Liver (tissue), 9 donors: ENCODE data around the gene MSX2. TPM values are rescaled to one million over a fixed set of nuclear protein-coding genes. Genes with fewer than 3 reads are reported as not detected.

Experiments
- DNase-seq: peaks from one replicate; pipeline ENCODE4 v3.0.0-alpha.2; 2017; ENCODE audit warnings: low spot score
- H3K27ac ChIP-seq, 2 donors: one replicate each; pipeline ENCODE4 v1.7.0; 2013; ENCODE audit warnings: inconsistent platforms in 2 of 2, low read length in 2 of 2, control low read depth in 1 of 2, low read depth in 1 of 2, mild to moderate bottlenecking in 1 of 2
- H3K27me3 ChIP-seq, 4 donors: one replicate each; pipeline versions ENCODE4 v1.6.1 to v1.7.0; 2013; ENCODE audit warnings: low read length in 3 of 4, inconsistent platforms in 1 of 4, mild to moderate bottlenecking in 1 of 4, moderate library complexity in 1 of 4; ENCODE audit not compliant: control insufficient read depth in 4 of 4, insufficient read depth in 4 of 4
- H3K36me3 ChIP-seq, 4 donors: one replicate each; pipeline versions ENCODE4 v1.6.1 to v1.7.0; 2013; ENCODE audit warnings: low read length in 3 of 4, mild to moderate bottlenecking in 3 of 4, low read depth in 1 of 4, moderate library complexity in 1 of 4; ENCODE audit not compliant: control insufficient read depth in 4 of 4, insufficient read depth in 3 of 4
- H3K4me1 ChIP-seq, 4 donors: one replicate each; pipeline versions ENCODE4 v1.6.1 to v1.7.0; 2013; ENCODE audit warnings: low read length in 3 of 4, mild to moderate bottlenecking in 3 of 4, moderate library complexity in 1 of 4; ENCODE audit not compliant: control insufficient read depth in 4 of 4, insufficient read depth in 4 of 4
- H3K4me3 ChIP-seq, 3 donors: one replicate each; pipeline versions ENCODE4 v1.6.1 to v1.7.0; 2013; ENCODE audit warnings: low read length in 3 of 3, control low read depth in 1 of 3, low read depth in 1 of 3, mild to moderate bottlenecking in 1 of 3
- H3K9ac ChIP-seq, 2 donors: one replicate each; pipeline ENCODE4 v1.7.0; 2013; ENCODE audit warnings: low read length in 2 of 2, mild to moderate bottlenecking in 2 of 2, moderate library complexity in 2 of 2, control low read depth in 1 of 2, low read depth in 1 of 2
- H3K9me3 ChIP-seq, 4 donors: one replicate each; pipeline versions ENCODE4 v1.6.1 to v1.7.0; 2013; ENCODE audit warnings: low read length in 3 of 4; ENCODE audit not compliant: control insufficient read depth in 4 of 4
- EGR1 ChIP-seq, 2 donors: IDR thresholded peaks; 2 replicates each; pipeline ENCODE4 v1.6.1; 2016 to 2018; ENCODE audit warnings: antibody characterized with exemption in 2 of 2, low read depth in 2 of 2
- FOXA1 ChIP-seq: IDR thresholded peaks from 2 replicates; pipeline ENCODE4 v1.6.1; 2016; ENCODE audit warnings: antibody characterized with exemption
- FOXA2 ChIP-seq: IDR thresholded peaks from 2 replicates; pipeline ENCODE4 v1.6.1; 2016; ENCODE audit warnings: antibody characterized with exemption
- GABPA ChIP-seq, 2 donors: IDR thresholded peaks in 1 of 2; conservative IDR thresholded peaks in 1 of 2; 2 replicates each; pipeline ENCODE4 v1.6.1; 2016; ENCODE audit warnings: antibody characterized with exemption in 2 of 2, mild to moderate bottlenecking in 1 of 2, moderate library complexity in 1 of 2
- HNF4A ChIP-seq, 2 donors: conservative IDR thresholded peaks; 2 replicates each; pipeline ENCODE4 v1.6.1; 2016; ENCODE audit warnings: antibody characterized with exemption in 2 of 2, mild to moderate bottlenecking in 2 of 2
- HNF4G ChIP-seq: IDR thresholded peaks from 2 replicates; pipeline ENCODE4 v1.6.1; 2016; ENCODE audit warnings: antibody characterized with exemption
- JUND ChIP-seq, 2 donors: IDR thresholded peaks; 2 replicates each; pipeline ENCODE4 v1.6.1; 2016; ENCODE audit warnings: antibody characterized with exemption in 2 of 2
- NR2F2 ChIP-seq: IDR thresholded peaks from 2 replicates; pipeline ENCODE4 v1.6.1; 2016; ENCODE audit warnings: antibody characterized with exemption
- RAD21 ChIP-seq, 2 donors: IDR thresholded peaks; 2 replicates each; pipeline ENCODE4 v1.6.1; 2016; ENCODE audit warnings: antibody characterized with exemption in 2 of 2, mild to moderate bottlenecking in 2 of 2
- RXRA ChIP-seq, 2 donors: IDR thresholded peaks; 2 replicates each; pipeline ENCODE4 v1.6.1; 2017 to 2018; ENCODE audit warnings: antibody characterized with exemption in 2 of 2, mild to moderate bottlenecking in 1 of 2
- SP1 ChIP-seq: IDR thresholded peaks from 2 replicates; pipeline ENCODE4 v1.6.1; 2018; ENCODE audit warnings: antibody characterized with exemption, mild to moderate bottlenecking
- TAF1 ChIP-seq: conservative IDR thresholded peaks from 2 replicates; pipeline ENCODE4 v1.6.1; 2016; ENCODE audit warnings: antibody characterized with exemption, mild to moderate bottlenecking
- YY1 ChIP-seq: IDR thresholded peaks from 2 replicates; pipeline ENCODE4 v1.6.1; 2016; ENCODE audit warnings: antibody characterized with exemption, mild to moderate bottlenecking
- WGBS: extraction: QIAGEN DNeasy Blood & Tissue Kit; methylation state at CpG from one replicate; pipeline ENCODE4 v1.1.7; 2013; 5-methylcytosine and 5-hydroxymethylcytosine counted together
- polyA plus RNA-seq, 2 donors: library from polyadenylated mRNA; stranded (reverse) in 1 of 2; unstranded in 1 of 2; fragments of 200-250 nt in 1 of 2; fragments of >200 nt in 1 of 2; fragmentation: Nextera tagmentation in 1 of 2; extraction: Ambion mirVana in 1 of 2; gene quantifications; one replicate each; pipeline versions ENCODE4 v1.2.1 to v1.2.3, GENCODE V29; 2013 to 2015
- total RNA-seq, 2 donors: library from RNA; depleted of rRNA; stranded (reverse); fragments of >200 nt; gene quantifications; one replicate each; pipeline ENCODE4 v1.2.3, GENCODE V29; 2014
- TF ChIP-seq, protein P1 (sequence below): fragments of 150-350 bp; IDR thresholded peaks from 2 replicates; pipeline ENCODE4 v1.5.1; 2017; ENCODE audit warnings: improper control_type of control experiment, low read depth, low read length; ENCODE audit not compliant: missing input control
- TF ChIP-seq, protein P2 (sequence below): IDR thresholded peaks from 2 replicates; pipeline ENCODE4 v1.6.1; 2016; ENCODE audit warnings: antibody characterized with exemption, mild to moderate bottlenecking
- TF ChIP-seq, protein P3 (sequence below): IDR thresholded peaks from 2 replicates; pipeline ENCODE4 v1.6.1; 2016; ENCODE audit warnings: antibody characterized with exemption
- TF ChIP-seq, protein P4 (sequence below): IDR thresholded peaks from 2 replicates; pipeline ENCODE4 v1.6.1; 2016; ENCODE audit warnings: antibody characterized with exemption
- TF ChIP-seq, protein P5 (sequence below): IDR thresholded peaks from 2 replicates; pipeline ENCODE4 v1.6.1; 2016; ENCODE audit warnings: antibody characterized with exemption
- donor health status: healthy.
- donor health status: healthy.
- donor health status: healthy.
- donor health status: healthy.
- donor health status: healthy.

MSX2 gene
- total and polyA plus RNA-seq, 4 donors = 0.08 to 0.09 TPM; not detected in 2

DNA sequence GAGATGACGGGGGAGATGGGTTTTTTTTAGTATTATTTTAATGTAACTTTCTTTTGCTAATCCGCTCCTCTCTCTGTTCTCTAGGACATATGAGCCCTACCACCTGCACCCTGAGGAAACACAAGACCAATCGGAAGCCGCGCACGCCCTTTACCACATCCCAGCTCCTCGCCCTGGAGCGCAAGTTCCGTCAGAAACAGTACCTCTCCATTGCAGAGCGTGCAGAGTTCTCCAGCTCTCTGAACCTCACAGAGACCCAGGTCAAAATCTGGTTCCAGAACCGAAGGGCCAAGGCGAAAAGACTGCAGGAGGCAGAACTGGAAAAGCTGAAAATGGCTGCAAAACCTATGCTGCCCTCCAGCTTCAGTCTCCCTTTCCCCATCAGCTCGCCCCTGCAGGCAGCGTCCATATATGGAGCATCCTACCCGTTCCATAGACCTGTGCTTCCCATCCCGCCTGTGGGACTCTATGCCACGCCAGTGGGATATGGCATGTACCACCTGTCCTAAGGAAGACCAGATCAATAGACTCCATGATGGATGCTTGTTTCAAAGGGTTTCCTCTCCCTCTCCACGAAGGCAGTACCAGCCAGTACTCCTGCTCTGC is 4.8 kb downstream of the MSX2 start:
- 67% methylated on average over 18 of the region's 18 CpGs for WGBS
- Histone ChIP-seq H3K27me3 (peaks cover 14 to 24% (median 16%) of the 10 kb centered on the region in 4 donors), H3K9ac (no peak overlapping the region), H3K27ac (no peak overlapping the region), H3K36me3 (no peaks in the 10 kb centered on the region), H3K4me1 (peaks cover 0 to 12% (median 3%) of the 10 kb centered on the region in 4 donors), H3K9me3 (no peaks in the 10 kb centered on the region), H3K4me3 (no peak overlapping the region)
- TF ChIP-seq EGR1 (IDR thresholded peaks at IDR 0.05; ENCODE audit: low read depth in 2 of 2) (no peak), GABPA (IDR thresholded peaks at IDR 0.05 in 1 of 2, conservative IDR thresholded peaks at IDR 0.05 in 1 of 2) (no peak), YY1 (no peak), JUND (IDR thresholded peaks at IDR 0.05) (no peak), HNF4A (conservative IDR thresholded peaks at IDR 0.05) (no peak), RAD21 (IDR thresholded peaks at IDR 0.05) (no peak), RXRA (IDR thresholded peaks at IDR 0.05) (no peak), FOXA2 (no peak), FOXA1 (no peak), NR2F2 (no peak)
- TF ChIP-seq, protein P1, sequence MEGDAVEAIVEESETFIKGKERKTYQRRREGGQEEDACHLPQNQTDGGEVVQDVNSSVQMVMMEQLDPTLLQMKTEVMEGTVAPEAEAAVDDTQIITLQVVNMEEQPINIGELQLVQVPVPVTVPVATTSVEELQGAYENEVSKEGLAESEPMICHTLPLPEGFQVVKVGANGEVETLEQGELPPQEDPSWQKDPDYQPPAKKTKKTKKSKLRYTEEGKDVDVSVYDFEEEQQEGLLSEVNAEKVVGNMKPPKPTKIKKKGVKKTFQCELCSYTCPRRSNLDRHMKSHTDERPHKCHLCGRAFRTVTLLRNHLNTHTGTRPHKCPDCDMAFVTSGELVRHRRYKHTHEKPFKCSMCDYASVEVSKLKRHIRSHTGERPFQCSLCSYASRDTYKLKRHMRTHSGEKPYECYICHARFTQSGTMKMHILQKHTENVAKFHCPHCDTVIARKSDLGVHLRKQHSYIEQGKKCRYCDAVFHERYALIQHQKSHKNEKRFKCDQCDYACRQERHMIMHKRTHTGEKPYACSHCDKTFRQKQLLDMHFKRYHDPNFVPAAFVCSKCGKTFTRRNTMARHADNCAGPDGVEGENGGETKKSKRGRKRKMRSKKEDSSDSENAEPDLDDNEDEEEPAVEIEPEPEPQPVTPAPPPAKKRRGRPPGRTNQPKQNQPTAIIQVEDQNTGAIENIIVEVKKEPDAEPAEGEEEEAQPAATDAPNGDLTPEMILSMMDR = no peak
- TF ChIP-seq, protein P2, sequence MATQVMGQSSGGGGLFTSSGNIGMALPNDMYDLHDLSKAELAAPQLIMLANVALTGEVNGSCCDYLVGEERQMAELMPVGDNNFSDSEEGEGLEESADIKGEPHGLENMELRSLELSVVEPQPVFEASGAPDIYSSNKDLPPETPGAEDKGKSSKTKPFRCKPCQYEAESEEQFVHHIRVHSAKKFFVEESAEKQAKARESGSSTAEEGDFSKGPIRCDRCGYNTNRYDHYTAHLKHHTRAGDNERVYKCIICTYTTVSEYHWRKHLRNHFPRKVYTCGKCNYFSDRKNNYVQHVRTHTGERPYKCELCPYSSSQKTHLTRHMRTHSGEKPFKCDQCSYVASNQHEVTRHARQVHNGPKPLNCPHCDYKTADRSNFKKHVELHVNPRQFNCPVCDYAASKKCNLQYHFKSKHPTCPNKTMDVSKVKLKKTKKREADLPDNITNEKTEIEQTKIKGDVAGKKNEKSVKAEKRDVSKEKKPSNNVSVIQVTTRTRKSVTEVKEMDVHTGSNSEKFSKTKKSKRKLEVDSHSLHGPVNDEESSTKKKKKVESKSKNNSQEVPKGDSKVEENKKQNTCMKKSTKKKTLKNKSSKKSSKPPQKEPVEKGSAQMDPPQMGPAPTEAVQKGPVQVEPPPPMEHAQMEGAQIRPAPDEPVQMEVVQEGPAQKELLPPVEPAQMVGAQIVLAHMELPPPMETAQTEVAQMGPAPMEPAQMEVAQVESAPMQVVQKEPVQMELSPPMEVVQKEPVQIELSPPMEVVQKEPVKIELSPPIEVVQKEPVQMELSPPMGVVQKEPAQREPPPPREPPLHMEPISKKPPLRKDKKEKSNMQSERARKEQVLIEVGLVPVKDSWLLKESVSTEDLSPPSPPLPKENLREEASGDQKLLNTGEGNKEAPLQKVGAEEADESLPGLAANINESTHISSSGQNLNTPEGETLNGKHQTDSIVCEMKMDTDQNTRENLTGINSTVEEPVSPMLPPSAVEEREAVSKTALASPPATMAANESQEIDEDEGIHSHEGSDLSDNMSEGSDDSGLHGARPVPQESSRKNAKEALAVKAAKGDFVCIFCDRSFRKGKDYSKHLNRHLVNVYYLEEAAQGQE = no peak
- TF ChIP-seq, protein P3, sequence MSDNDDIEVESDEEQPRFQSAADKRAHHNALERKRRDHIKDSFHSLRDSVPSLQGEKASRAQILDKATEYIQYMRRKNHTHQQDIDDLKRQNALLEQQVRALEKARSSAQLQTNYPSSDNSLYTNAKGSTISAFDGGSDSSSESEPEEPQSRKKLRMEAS = no peak
- DNase-seq = no peak

DNA sequence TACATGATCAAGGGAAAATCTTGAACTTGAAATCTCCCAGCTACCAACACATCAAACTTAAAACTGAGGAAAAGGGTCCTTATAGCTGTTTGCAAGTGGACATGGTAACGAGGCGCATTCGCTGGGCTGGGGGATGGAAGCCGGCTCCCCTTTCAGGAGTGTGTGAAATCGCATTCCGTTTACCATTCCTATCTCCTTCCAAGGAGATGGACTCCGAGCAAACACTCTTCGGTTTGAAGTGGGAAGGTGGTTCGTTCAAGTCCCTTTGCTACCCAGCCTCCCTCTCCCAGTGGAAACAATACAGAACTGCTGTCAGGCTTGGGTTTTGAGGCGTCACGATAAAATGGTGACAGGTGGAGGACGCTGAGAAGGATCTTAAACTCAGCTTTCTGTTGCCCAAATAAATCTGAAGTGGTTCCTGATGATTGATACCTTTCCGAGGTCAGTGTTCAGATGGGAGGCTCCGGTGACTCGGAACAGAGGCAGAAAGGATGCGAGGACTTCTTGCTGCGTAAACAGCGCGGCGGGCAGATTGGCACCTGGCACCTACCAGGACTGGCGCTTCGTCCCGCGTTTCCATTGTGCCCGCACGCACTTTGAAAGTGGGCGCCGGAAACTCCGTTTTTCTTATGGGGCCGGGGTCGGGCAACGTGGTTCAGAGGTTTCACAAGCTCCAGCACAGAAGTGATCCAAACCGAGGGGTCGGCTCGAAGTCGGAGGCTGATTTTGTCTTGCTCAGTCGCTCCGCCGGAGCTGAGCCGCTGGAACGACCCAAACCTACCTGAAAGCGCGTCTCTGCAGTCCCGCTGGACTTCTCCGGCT is 7.0 kb downstream of the MSX2 start:
- WGBS = 7% methylated on average over 45 of the region's 45 CpGs
- no peak overlapping the region for H3K4me3 ChIP-seq
- H3K27ac ChIP-seq = no peak overlapping the region
- no peaks in the 10 kb centered on the region for H3K4me1 ChIP-seq
- H3K27me3 ChIP-seq = peaks cover 15 to 25% (median 16%) of the 10 kb centered on the region in 4 donors
- no peaks in the 10 kb centered on the region for H3K36me3 ChIP-seq
- no peak overlapping the region for H3K9ac ChIP-seq
- H3K9me3 ChIP-seq = no peaks in the 10 kb centered on the region
- no peak for DNase-seq
- no peak for TF ChIP-seq TAF1
- TF ChIP-seq, protein P2 = no peak
- no peak for TF ChIP-seq NR2F2
- TF ChIP-seq JUND (IDR thresholded peaks at IDR 0.05) = no peak
- TF ChIP-seq HNF4G = no peak
- TF ChIP-seq, protein P3 = no peak
- TF ChIP-seq EGR1 (IDR thresholded peaks at IDR 0.05; ENCODE audit: low read depth in 2 of 2) = no peak
- TF ChIP-seq FOXA1 = no peak
- no peak for TF ChIP-seq RXRA (IDR thresholded peaks at IDR 0.05)
- TF ChIP-seq GABPA (IDR thresholded peaks at IDR 0.05 in 1 of 2, conservative IDR thresholded peaks at IDR 0.05 in 1 of 2) = no peak
- TF ChIP-seq YY1 = no peak
- TF ChIP-seq SP1 = no peak
- TF ChIP-seq, protein P4, sequence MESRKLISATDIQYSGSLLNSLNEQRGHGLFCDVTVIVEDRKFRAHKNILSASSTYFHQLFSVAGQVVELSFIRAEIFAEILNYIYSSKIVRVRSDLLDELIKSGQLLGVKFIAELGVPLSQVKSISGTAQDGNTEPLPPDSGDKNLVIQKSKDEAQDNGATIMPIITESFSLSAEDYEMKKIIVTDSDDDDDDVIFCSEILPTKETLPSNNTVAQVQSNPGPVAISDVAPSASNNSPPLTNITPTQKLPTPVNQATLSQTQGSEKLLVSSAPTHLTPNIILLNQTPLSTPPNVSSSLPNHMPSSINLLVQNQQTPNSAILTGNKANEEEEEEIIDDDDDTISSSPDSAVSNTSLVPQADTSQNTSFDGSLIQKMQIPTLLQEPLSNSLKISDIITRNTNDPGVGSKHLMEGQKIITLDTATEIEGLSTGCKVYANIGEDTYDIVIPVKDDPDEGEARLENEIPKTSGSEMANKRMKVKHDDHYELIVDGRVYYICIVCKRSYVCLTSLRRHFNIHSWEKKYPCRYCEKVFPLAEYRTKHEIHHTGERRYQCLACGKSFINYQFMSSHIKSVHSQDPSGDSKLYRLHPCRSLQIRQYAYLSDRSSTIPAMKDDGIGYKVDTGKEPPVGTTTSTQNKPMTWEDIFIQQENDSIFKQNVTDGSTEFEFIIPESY = no peak
- no peak for TF ChIP-seq RAD21 (IDR thresholded peaks at IDR 0.05)
- TF ChIP-seq, protein P5, sequence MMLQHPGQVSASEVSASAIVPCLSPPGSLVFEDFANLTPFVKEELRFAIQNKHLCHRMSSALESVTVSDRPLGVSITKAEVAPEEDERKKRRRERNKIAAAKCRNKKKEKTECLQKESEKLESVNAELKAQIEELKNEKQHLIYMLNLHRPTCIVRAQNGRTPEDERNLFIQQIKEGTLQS = no peak
